ENCODE data around the gene SMARCA1.

DNA sequence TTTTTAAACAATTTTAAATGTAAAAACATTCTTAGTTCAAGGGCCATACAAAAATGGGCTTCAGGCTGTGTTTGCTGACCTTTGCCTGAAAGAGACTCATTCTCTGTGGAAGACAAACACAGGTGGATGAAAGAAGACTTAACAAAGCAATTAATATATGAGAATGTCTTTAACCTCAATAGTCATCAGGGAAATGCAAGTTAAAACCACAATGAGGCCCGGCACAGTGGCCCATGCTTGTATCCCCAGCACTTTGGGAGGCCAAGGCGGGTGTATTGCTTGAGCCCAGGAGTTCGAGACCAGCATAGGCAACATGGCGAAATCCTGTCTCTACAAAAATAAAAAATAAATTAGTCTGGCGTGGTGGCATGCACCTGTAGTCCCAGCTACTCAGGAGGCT, 7.1 kb upstream of the SMARCA1 start:
- TF ChIP-seq, protein P1, sequence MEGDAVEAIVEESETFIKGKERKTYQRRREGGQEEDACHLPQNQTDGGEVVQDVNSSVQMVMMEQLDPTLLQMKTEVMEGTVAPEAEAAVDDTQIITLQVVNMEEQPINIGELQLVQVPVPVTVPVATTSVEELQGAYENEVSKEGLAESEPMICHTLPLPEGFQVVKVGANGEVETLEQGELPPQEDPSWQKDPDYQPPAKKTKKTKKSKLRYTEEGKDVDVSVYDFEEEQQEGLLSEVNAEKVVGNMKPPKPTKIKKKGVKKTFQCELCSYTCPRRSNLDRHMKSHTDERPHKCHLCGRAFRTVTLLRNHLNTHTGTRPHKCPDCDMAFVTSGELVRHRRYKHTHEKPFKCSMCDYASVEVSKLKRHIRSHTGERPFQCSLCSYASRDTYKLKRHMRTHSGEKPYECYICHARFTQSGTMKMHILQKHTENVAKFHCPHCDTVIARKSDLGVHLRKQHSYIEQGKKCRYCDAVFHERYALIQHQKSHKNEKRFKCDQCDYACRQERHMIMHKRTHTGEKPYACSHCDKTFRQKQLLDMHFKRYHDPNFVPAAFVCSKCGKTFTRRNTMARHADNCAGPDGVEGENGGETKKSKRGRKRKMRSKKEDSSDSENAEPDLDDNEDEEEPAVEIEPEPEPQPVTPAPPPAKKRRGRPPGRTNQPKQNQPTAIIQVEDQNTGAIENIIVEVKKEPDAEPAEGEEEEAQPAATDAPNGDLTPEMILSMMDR (IDR thresholded peaks at IDR 0.05; ENCODE audit: poor library complexity) = no peak
- no peak for TF ChIP-seq EZH2 (IDR thresholded peaks at IDR 0.05; ENCODE audit: borderline replicate concordance)

All from hepatocyte (in vitro differentiated cells).